Fibroblast of pulmonary artery (primary cell): ENCODE measurements around the gene EYS.

ENCODE experiments used
- DNase-seq: peaks from one replicate; pipeline ENCODE4 v3.0.0-alpha.2; 2010; ENCODE audit warnings: low read depth
- H3K4me3 ChIP-seq: replicated peaks from 2 replicates; pipeline ENCODE4 v1.5.1; 2011; ENCODE audit warnings: low read depth, mild to moderate bottlenecking, control low read depth, low read length, moderate library complexity
- TF ChIP-seq, protein P1 (sequence below): IDR thresholded peaks from 2 replicates; pipeline ENCODE4 v1.5.1; 2011; ENCODE audit warnings: mild to moderate bottlenecking, control low read depth, low read length, inconsistent platforms; ENCODE audit errors: missing control alignments

Gene EYS

DNA sequence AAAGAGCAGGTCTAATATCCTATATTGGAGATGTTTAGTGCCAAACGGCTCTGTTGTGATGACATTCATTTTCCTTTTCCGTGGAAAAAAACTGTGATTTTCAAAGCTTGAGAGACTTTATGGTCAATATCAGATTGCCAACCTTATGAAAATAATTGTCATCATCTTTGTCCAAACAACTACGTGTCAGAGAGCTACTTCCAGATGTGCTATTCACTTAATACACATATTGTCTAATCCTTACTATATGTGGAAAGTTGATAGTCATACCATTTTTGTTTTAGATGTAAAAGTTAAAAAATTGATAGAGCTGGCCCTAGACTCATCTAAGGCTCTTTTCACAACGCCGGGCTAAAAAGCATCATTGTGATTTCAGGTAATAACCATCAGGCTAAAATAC, 1521.4 kb downstream of the EYS start:
- TF ChIP-seq, protein P1, sequence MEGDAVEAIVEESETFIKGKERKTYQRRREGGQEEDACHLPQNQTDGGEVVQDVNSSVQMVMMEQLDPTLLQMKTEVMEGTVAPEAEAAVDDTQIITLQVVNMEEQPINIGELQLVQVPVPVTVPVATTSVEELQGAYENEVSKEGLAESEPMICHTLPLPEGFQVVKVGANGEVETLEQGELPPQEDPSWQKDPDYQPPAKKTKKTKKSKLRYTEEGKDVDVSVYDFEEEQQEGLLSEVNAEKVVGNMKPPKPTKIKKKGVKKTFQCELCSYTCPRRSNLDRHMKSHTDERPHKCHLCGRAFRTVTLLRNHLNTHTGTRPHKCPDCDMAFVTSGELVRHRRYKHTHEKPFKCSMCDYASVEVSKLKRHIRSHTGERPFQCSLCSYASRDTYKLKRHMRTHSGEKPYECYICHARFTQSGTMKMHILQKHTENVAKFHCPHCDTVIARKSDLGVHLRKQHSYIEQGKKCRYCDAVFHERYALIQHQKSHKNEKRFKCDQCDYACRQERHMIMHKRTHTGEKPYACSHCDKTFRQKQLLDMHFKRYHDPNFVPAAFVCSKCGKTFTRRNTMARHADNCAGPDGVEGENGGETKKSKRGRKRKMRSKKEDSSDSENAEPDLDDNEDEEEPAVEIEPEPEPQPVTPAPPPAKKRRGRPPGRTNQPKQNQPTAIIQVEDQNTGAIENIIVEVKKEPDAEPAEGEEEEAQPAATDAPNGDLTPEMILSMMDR, result no peak
- no peak overlapping the region for H3K4me3 ChIP-seq
- DNase-seq, result no peak

DNA sequence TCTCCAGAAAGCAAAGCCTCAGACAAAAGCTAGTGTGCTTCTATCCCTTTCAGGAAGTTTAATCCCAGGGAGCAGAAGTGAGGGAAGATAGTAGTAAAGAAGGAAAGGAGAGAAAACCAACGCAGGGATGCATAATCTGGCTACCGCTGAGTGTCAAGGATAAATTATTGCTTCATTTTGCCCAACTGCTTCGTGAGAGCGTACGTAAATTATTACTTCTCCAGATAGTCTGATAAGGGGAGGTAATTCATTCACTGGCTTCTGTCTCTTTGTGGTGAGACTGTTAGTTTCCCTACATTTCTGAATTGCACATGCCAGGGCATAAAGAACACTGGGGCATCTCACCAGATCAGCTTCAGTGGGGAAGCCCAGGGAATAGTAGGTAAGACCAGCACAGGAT, 1531.7 kb downstream of the EYS start:
- DNase-seq, result no peak
- TF ChIP-seq, protein P1, result no peak
- H3K4me3 ChIP-seq, result no peak overlapping the region

DNA sequence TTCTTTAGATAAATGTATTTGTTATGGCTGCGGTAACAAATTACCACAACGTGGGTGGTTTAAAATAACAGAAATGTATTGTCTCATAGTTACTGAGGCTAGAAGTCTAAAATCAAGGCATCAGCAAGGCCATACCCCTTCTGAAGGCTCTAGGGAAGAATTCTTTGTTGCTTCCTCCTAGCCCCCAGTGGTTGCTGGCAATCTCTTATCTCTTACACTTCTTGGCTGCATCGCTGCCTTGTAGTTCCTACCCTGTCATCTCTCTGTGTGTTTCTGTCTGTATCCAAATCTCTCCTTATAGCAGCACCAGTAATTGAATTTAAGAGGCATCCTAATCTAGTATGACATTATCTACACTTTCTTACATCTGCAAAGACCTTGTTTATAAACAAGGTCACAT, 1536.7 kb downstream of the EYS start:
- peak; percentile 13 for DNase-seq
- TF ChIP-seq, protein P1, result no peak
- H3K4me3 ChIP-seq, result no peak overlapping the region

DNA sequence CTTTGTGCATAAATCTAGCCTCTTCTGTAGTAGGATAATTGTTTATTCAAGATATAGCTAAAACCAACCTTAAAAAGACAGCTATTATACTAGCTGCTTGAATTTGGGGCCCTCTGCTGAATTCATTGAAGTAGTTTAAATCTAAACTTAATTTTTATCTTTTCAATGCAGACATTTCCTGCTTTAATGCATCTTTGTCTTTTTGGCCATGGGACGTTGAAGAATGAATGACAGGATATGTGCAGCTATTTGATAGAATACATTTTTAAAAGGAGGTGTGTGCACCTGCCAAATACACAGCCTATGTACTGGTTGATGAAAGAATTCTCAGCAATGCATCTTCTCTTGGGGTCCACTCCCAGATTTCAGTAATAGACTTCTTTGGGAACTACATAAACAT, 1546.5 kb downstream of the EYS start:
- no peak overlapping the region for H3K4me3 ChIP-seq
- TF ChIP-seq, protein P1, result no peak
- no peak for DNase-seq

DNA sequence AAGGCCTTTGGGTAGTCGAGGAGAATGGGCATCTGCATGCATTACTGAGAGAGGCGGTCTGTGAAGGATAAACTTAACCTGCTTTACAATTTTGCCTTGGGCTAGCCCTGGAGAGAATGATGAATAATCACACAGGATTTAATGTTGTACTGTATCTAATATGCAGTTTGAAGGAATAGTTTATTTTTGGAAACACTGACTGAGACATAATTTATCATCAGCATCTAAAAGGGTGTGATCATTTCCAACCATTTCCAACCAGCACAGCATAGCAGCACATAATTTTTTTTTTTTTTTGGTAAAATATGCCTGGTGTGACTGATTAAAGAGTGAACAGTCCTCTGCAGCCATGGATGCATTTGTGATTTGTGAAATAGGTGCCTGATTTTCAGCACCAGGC, 1552.0 kb downstream of the EYS start:
- TF ChIP-seq, protein P1, result no peak
- no peak overlapping the region for H3K4me3 ChIP-seq
- no peak for DNase-seq

DNA sequence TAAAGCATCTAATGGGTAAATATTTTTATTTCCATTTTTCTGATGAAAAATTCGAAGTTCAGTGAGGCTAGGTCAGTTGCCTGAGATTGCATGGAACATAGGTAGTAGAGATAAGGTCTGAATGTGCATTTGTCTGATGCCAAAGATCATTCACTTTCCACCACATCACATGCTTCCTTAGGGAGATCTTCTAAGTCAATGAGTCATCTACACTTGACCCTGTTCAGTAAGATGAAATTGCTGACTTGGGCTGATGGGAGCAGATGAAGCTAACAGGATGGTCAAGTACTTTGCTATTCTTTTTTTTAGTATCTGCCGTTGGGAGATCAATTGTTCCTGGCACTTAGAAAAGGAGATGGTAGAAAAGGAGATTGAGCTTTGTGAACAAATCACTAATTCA, 1560.2 kb downstream of the EYS start:
- DNase-seq, result no peak

DNA sequence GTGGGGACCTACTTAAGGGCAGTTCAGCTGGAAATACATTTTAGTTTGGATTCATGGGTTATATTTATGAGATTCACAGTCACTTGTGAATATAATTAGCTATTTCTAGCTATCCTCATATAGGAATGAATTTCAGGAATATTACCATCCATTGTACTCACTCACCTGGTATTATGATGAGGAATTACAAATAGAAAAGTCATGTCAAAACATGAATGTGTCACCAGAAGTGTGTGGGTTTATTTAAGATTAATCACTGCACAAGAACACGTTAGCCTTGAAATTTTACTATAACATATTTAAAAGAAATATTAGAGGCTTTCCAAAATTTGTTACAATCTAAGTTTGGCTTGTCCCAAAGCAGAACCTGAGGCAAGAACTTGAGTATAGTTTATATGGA, 1560.9 kb downstream of the EYS start:
- TF ChIP-seq, protein P1, result no peak
- DNase-seq, result no peak
- no peak overlapping the region for H3K4me3 ChIP-seq

More for the DNA sequence above, 1560.2 kb downstream of the EYS start:
- no peak overlapping the region for H3K4me3 ChIP-seq
- TF ChIP-seq, protein P1, result no peak
